Measurements from ENCODE around the gene SLC17A4. TPM values are rescaled to one million over a fixed set of nuclear protein-coding genes. Genes with fewer than 3 reads are reported as not detected.

Gene SLC17A4
- total RNA-seq, 6 donors from 2014 or later = not detected

DNA sequence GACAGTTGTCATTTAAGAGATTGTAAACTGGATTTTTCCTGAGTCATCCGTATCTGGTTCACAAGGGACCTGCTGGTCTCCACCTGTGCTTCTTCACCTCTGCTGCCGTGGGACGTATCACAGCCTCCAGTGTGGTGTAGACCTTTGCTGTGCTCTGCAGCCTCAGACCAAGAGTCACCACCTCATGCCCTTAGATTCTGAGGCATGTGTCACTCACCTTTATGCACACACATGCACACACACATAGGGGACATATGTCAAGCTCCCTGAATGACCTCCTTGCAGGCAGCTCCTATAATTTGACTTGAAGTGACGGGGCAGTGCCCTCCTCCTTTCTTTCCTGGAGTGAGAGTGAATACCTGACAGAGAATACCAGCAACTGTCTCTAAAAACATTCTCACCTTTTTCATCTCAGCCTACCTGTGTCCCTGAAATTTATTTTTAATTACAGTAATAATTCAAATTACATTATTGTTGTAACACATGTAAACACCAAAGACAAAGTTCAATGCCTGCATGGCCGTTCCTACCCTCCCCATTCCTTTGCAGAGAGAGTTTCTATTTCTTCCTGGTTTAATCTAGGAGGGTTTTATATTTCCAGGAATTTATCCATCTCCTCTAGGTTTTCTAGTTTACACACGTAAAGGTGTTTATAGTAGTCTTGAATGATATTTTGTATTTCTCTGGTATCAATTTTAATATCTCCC is 3.5 kb downstream of the SLC17A4 start:
- no peaks in the 10 kb centered on the region for H3K36me3 ChIP-seq
- H3K27me3 ChIP-seq = no peaks in the 10 kb centered on the region
- no peaks in the 10 kb centered on the region for H3K4me1 ChIP-seq
- WGBS, 2 donors = 73 to 80% methylated on average over 6 of the region's 6 CpGs
- DNase-seq (no peak), ATAC-seq (ENCODE audit: low FRiP score in 2 of 2) (no peak)
- TF ChIP-seq POLR2AphosphoS5 (IDR thresholded peaks at IDR 0.05) (no peak), POLR2A (IDR thresholded peaks at IDR 0.05) (no peak), EP300 (IDR thresholded peaks at IDR 0.05) (no peak)
- TF ChIP-seq, protein P1, sequence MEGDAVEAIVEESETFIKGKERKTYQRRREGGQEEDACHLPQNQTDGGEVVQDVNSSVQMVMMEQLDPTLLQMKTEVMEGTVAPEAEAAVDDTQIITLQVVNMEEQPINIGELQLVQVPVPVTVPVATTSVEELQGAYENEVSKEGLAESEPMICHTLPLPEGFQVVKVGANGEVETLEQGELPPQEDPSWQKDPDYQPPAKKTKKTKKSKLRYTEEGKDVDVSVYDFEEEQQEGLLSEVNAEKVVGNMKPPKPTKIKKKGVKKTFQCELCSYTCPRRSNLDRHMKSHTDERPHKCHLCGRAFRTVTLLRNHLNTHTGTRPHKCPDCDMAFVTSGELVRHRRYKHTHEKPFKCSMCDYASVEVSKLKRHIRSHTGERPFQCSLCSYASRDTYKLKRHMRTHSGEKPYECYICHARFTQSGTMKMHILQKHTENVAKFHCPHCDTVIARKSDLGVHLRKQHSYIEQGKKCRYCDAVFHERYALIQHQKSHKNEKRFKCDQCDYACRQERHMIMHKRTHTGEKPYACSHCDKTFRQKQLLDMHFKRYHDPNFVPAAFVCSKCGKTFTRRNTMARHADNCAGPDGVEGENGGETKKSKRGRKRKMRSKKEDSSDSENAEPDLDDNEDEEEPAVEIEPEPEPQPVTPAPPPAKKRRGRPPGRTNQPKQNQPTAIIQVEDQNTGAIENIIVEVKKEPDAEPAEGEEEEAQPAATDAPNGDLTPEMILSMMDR (IDR thresholded peaks at IDR 0.05) = no peak
- no peak overlapping the region for H3K4me3 ChIP-seq
- no peaks in the 10 kb centered on the region for H3K9me3 ChIP-seq
- H3K27ac ChIP-seq = no peak overlapping the region

DNA sequence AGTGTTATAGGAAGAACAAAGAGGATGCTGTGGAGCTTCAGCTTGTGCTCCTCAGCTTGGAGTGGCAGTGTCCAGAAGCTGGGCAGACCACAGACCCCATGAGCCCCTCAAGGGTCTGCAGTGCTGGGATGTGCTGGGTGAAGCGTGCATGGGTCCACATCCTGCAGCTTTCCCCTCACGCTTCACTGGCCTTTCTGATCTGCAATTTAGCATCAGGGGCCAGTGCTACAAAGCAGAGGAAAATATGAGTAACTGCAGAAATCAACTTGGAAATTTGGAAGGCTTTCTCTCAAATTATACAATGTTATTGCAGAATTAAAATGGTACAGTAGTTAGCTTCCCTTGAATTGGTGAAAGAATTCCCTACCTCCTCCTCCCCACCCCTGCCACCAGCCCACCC is 10.1 kb downstream of the SLC17A4 start:
- WGBS, 2 donors = 89 to 91% methylated on average over 2 of the region's 2 CpGs
- Histone ChIP-seq H3K9me3 (no peaks in the 10 kb centered on the region), H3K27me3 (no peaks in the 10 kb centered on the region), H3K4me1 (no peaks in the 10 kb centered on the region), H3K27ac (no peak overlapping the region), H3K36me3 (no peaks in the 10 kb centered on the region), H3K4me3 (no peak overlapping the region)
- TF ChIP-seq EP300 (IDR thresholded peaks at IDR 0.05) (no peak), POLR2A (IDR thresholded peaks at IDR 0.05) (no peak), POLR2AphosphoS5 (IDR thresholded peaks at IDR 0.05) (no peak)
- TF ChIP-seq, protein P1 (IDR thresholded peaks at IDR 0.05) = no peak
- DNase-seq = no peak
- no peak for ATAC-seq (ENCODE audit: low FRiP score in 2 of 2)

DNA sequence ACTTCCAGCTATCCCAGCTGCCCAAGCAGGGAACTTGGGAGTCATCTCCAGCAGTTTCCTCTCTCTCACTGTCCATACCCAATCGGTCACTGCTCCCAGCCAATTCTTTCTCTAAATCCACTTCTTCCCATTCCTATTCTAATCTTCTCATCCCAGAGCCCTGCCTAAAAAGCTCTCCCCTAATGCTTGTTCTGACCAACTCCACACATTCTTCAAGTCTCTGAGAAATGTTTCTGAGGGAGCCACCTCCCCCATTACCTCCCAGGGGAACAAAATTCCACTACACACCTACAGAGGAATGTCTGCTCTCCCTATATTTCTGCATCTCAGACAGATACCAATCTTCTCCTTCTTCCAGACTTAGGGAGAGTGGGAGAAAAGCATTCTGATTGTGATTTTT is 14.0 kb downstream of the SLC17A4 start:
- DNase-seq (no peak), ATAC-seq (ENCODE audit: low FRiP score in 2 of 2) (no peak)
- H3K27ac ChIP-seq = no peak overlapping the region
- H3K4me1 ChIP-seq = no peaks in the 10 kb centered on the region
- no peak overlapping the region for H3K4me3 ChIP-seq
- 79 to 80% methylated on average over 1 of the region's 1 CpG for WGBS, 2 donors
- H3K27me3 ChIP-seq = no peaks in the 10 kb centered on the region
- H3K9me3 ChIP-seq = no peaks in the 10 kb centered on the region
- H3K36me3 ChIP-seq = no peaks in the 10 kb centered on the region
- TF ChIP-seq, protein P1 (IDR thresholded peaks at IDR 0.05) = no peak
- TF ChIP-seq POLR2AphosphoS5 (IDR thresholded peaks at IDR 0.05) = no peak
- no peak for TF ChIP-seq EP300 (IDR thresholded peaks at IDR 0.05)
- no peak for TF ChIP-seq POLR2A (IDR thresholded peaks at IDR 0.05)

DNA sequence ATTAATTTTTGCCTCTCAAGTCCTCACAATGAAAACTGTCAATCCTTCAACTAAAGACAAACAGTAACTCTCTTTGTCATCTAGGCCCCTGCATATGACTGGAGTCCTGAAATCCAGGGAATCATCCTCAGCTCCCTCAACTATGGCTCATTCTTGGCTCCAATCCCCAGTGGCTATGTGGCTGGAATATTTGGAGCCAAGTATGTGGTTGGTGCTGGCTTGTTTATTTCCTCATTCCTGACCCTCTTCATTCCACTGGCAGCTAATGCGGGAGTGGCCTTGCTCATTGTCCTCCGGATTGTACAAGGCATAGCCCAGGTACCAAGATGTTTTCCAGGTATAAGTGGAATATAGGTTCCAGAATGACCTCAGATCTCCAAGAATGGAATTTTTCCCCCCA is 15.4 kb downstream of the SLC17A4 start:
- Histone ChIP-seq H3K4me1 (no peaks in the 10 kb centered on the region), H3K27ac (no peak overlapping the region), H3K4me3 (no peak overlapping the region), H3K27me3 (no peaks in the 10 kb centered on the region), H3K9me3 (no peaks in the 10 kb centered on the region), H3K36me3 (no peaks in the 10 kb centered on the region)
- peak in 1 of 2 donors; percentile 73 for ATAC-seq (ENCODE audit: low FRiP score in 2 of 2)
- WGBS, 2 donors = 39 to 67% methylated on average over 1 to 2 of the region's 2 CpGs
- TF ChIP-seq POLR2AphosphoS5 (IDR thresholded peaks at IDR 0.05) = no peak
- TF ChIP-seq, protein P1 (IDR thresholded peaks at IDR 0.05) = no peak
- TF ChIP-seq POLR2A (IDR thresholded peaks at IDR 0.05) = no peak
- TF ChIP-seq EP300 (IDR thresholded peaks at IDR 0.05) = no peak
- DNase-seq = peak in 1 of 2 donors; percentile 22
